A549 (cell line): ENCODE data around the gene HUNK. TPM values are rescaled to one million over a fixed set of nuclear protein-coding genes. Genes with fewer than 3 reads are reported as not detected.

Experiments used
- ATAC-seq, 2 experiments: fragments of 200-7000 bp in 1 of 2; fragments of >200 bp in 1 of 2; cut with Nextera tagmentation in 1 of 2; cut with Tn5 transposase in 1 of 2; 3 replicates each; pipeline versions ENCODE4 v1.8.0 to v1.9.1; 2018 to 2020; ENCODE audit warnings: mild to moderate bottlenecking in 1 of 2, moderate library complexity in 1 of 2
- CTCF ChIA-PET: fragments of 300-600 bp; sonication (Branson Sonifier 250); formaldehyde crosslinking; extraction: SDS; loops from one replicate; lab custom pipeline; 2021; ENCODE audit warnings: antibody characterized with exemption, inconsistent platforms; lab: Yijun Ruan, JAX
- POLR2A ChIA-PET: fragments of 350-600 bp; formaldehyde crosslinking; extraction: SDS; loops from one replicate; lab custom pipeline; 2021; ENCODE audit warnings: antibody characterized with exemption, inconsistent platforms; lab: Yijun Ruan, JAX
- DNase-seq, 2 experiments: peaks; one replicate each; pipeline versions ENCODE4 v3.0.0 to v3.0.0-alpha.2; 2011 to 2016; ENCODE audit warnings: low read depth in 1 of 2, low spot score in 1 of 2
- FAIRE-seq: peaks from 2 replicates; lab custom pipeline; 2011; peaks lifted over from hg19 to GRCh38; lab: Jason Lieb, UNC
- H3K27ac ChIP-seq, 2 experiments: fragments of >200 bp; sonication (Bioruptor Twin); formaldehyde crosslinking; 3 replicates each; pipeline ENCODE4 v1.5.1; 2016 to 2017
- H3K4me1 ChIP-seq: fragments of >200 bp; sonication (Bioruptor Twin); formaldehyde crosslinking; 3 replicates; pipeline ENCODE4 v1.6.1; 2016
- H3K4me2 ChIP-seq: fragments of >200 bp; sonication (Bioruptor Twin); formaldehyde crosslinking; 3 replicates; pipeline ENCODE4 v1.6.1; 2016
- H3K4me3 ChIP-seq: fragments of >200 bp; sonication (Bioruptor Twin); formaldehyde crosslinking; 3 replicates; pipeline ENCODE4 v1.5.1; 2016
- H3K9me3 ChIP-seq: fragments of >200 bp; sonication (Bioruptor Twin); formaldehyde crosslinking; 3 replicates; pipeline ENCODE4 v1.6.1; 2016
- BHLHE40 ChIP-seq: IDR thresholded peaks from 2 replicates; pipeline ENCODE4 v1.6.1; 2012; ENCODE audit warnings: low read depth, low read length, inconsistent platforms
- EP300 ChIP-seq, 2 experiments: fragments of >200 bp; sonication (Bioruptor Twin); formaldehyde crosslinking; IDR thresholded peaks; 2 replicates in 1 of 2; 3 replicates in 1 of 2; pipeline ENCODE4 v1.6.1; 2016 to 2017
- GATA3 ChIP-seq: IDR thresholded peaks from 2 replicates; pipeline ENCODE4 v1.6.1; 2012; ENCODE audit warnings: borderline replicate concordance
- HDAC2 ChIP-seq: fragments of 200-600 bp; sonication (generic); IDR thresholded peaks from 2 replicates; pipeline ENCODE4 v1.6.1; 2016
- HOXA7 ChIP-seq: fragments of 250-450 bp; sonication (Bioruptor Pico); IDR thresholded peaks from 2 replicates; pipeline ENCODE4 v1.5.0; 2020; ENCODE audit warnings: mild to moderate bottlenecking, moderate library complexity
- JUN ChIP-seq, 2 experiments: fragments of >200 bp; sonication (Bioruptor Twin); formaldehyde crosslinking; IDR thresholded peaks; 2 replicates in 1 of 2; 3 replicates in 1 of 2; pipeline ENCODE4 v1.6.1; 2016 to 2017
- JUNB ChIP-seq: fragments of >200 bp; sonication (Bioruptor Twin); formaldehyde crosslinking; IDR thresholded peaks from 2 replicates; pipeline ENCODE4 v1.6.1; 2016
- KDM1A ChIP-seq: fragments of 200-600 bp; sonication (generic); IDR thresholded peaks from 2 replicates; pipeline ENCODE4 v1.6.1; 2016; ENCODE audit warnings: low read depth, mild to moderate bottlenecking
- PHF8 ChIP-seq: fragments of 200-600 bp; sonication (generic); IDR thresholded peaks from 2 replicates; pipeline ENCODE4 v1.6.1; 2016; ENCODE audit warnings: low read depth, mild to moderate bottlenecking, antibody characterized with exemption, moderate library complexity, borderline replicate concordance
- RAD21 ChIP-seq, 2 experiments: fragments of >200 bp in 1 of 2; sonication (Bioruptor Twin) in 1 of 2; formaldehyde crosslinking in 1 of 2; IDR thresholded peaks in 1 of 2; conservative IDR thresholded peaks in 1 of 2; 2 replicates in 1 of 2; 3 replicates in 1 of 2; pipeline ENCODE4 v1.6.1; 2012 to 2018; ENCODE audit warnings: inconsistent platforms in 1 of 2
- RFX5 ChIP-seq: fragments of 450-650 bp; IDR thresholded peaks from 2 replicates; pipeline ENCODE4 v1.7.1; 2014; ENCODE audit warnings: antibody characterized with exemption, mild to moderate bottlenecking, moderate library complexity
- RNF2 ChIP-seq: fragments of 200-600 bp; sonication (generic); IDR thresholded peaks from 2 replicates; pipeline ENCODE4 v1.6.1; 2016; ENCODE audit warnings: low read depth, mild to moderate bottlenecking, antibody characterized with exemption, moderate library complexity, borderline replicate concordance
- SREBF2 ChIP-seq: fragments of 450-650 bp; IDR thresholded peaks from 2 replicates; pipeline ENCODE4 v1.6.1; 2014; ENCODE audit warnings: mild to moderate bottlenecking, moderate library complexity
- TP53 ChIP-seq: fragments of 250-450 bp; sonication (Bioruptor Pico); IDR thresholded peaks from 2 replicates; pipeline ENCODE4 v1.5.0; 2021; ENCODE audit warnings: mild to moderate bottlenecking, moderate library complexity
- ZFP36 ChIP-seq: fragments of 450-650 bp; IDR thresholded peaks from 2 replicates; pipeline ENCODE4 v1.6.1; 2014; ENCODE audit warnings: borderline replicate concordance; ENCODE audit not compliant: partially characterized antibody
- ZSCAN20 ChIP-seq: fragments of 250-450 bp; sonication (Bioruptor Pico); IDR thresholded peaks from 2 replicates; pipeline ENCODE4 v1.8.0; 2022; ENCODE audit warnings: mild to moderate bottlenecking, moderate library complexity
- WGBS: methylation state at CpG from one replicate; pipeline ENCODE4 v1.1.6; 2017; ENCODE audit errors: missing lambda C conversion rate; 5-methylcytosine and 5-hydroxymethylcytosine counted together
- polyA plus RNA-seq, 4 experiments: library from polyadenylated mRNA; depleted of rRNA in 3 of 4; stranded (reverse); fragments of >200 nt; fragmentation: RNase III in 1 of 4; extraction: RNeasy Plus Mini Kit Qiagen cat#74134 plus additional on column Dnase treatment in 1 of 4; gene quantifications; 2 replicates in 3 of 4; 3 replicates in 1 of 4; pipeline ENCODE4 v1.2.3, GENCODE V29; 2011 to 2017
- TF ChIP-seq, protein P1 (sequence below): fragments of 250-450 bp; sonication (Bioruptor Pico); IDR thresholded peaks from 2 replicates; pipeline ENCODE4 v1.5.0; 2020; ENCODE audit warnings: low read depth, mild to moderate bottlenecking, moderate library complexity
- TF ChIP-seq, protein P2 (sequence below): fragments of >200 bp; sonication (Bioruptor Twin); formaldehyde crosslinking; IDR thresholded peaks from 2 replicates; pipeline ENCODE4 v1.6.1; 2016
- TF ChIP-seq, protein P3 (sequence below): IDR thresholded peaks from 2 replicates; pipeline ENCODE4 v1.6.1; 2012

HUNK gene
- polyA plus RNA-seq, 2 of the 4 experiments (the other 2 are of a cell fraction) = 0.44 to 0.52 TPM

DNA sequence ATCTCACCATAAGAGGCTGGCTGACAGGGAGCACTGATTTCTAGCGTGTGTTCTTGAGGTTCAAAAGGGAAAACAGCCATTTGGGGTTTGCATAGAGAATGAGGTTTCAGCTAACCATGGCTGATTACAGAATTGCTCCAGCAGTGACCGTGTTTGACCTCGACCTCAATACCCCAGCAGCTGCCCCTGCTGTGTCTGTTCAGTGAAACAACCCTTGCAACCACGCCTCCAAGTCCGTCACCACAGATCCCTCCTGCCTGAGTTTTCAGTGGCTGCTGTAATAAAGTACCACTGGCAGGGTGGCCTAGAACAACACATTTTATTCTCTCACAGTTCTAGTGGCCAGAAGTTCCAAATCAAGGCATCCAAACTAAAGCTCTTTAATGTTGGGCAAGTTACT lies 147.7 kb downstream of the HUNK start:
- 29% methylated on average over 5 of the region's 5 CpGs for WGBS
- TF ChIP-seq RFX5 = no peak
- TF ChIP-seq, protein P1, sequence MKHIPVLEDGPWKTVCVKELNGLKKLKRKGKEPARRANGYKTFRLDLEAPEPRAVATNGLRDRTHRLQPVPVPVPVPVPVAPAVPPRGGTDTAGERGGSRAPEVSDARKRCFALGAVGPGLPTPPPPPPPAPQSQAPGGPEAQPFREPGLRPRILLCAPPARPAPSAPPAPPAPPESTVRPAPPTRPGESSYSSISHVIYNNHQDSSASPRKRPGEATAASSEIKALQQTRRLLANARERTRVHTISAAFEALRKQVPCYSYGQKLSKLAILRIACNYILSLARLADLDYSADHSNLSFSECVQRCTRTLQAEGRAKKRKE (CRISPR knock-in tag) = no peak
- TF ChIP-seq, protein P2, sequence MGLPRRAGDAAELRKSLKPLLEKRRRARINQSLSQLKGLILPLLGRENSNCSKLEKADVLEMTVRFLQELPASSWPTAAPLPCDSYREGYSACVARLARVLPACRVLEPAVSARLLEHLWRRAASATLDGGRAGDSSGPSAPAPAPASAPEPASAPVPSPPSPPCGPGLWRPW = no peak
- TF ChIP-seq JUN (IDR thresholded peaks at IDR 0.05) = no peak
- no peak overlapping the region for H3K27ac ChIP-seq

DNA sequence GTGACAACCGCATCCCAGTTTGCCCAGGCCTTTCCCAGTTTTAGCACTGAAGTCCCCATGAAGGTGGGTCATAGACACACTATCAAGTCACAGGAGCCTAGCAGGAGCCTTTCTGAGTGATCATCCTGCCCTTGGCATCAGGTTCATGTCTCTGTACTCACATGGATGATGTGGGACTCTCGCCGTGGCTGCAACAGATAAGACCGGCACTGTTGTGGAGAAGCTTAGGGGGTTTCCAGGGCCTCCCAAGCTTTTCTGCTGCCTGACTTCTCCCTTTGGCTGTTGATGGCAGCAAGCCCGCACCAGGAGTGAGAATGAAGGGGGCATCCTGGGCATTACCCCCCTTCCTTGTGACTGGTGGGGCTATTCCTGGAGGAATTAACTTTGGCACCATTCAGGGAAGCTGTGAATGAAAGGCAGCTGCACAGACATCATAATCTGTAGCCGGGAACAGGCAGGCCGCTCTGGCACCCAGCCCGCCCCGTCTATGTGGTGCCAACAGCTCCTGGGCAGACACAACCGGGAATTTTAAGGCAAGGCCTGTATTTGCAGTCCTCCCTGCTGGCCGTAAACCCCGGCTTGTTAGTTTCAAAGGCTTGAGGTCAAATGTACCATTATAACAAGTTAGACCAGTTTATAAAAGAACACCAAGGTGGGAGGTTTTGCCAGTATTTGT lies 148.6 kb downstream of the HUNK start:
- DNase-seq = no peak
- FAIRE-seq = no peak
- H3K4me1 ChIP-seq = no peaks in the 10 kb centered on the region
- no peaks in the 10 kb centered on the region for H3K9me3 ChIP-seq
- H3K4me3 ChIP-seq = no peak overlapping the region
- H3K4me2 ChIP-seq = no peak overlapping the region
- no peak for ATAC-seq
- no peak overlapping the region for H3K27ac ChIP-seq
- ChIA-PET CTCF (no interaction called here), POLR2A (no interaction called here)
- TF ChIP-seq HOXA7 = no peak
- no peak for TF ChIP-seq BHLHE40
- no peak for TF ChIP-seq EP300 (IDR thresholded peaks at IDR 0.05)
- TF ChIP-seq PHF8 = no peak
- TF ChIP-seq TP53 (CRISPR knock-in tag) = no peak
- no peak for TF ChIP-seq RNF2
- TF ChIP-seq KDM1A = no peak
- no peak for TF ChIP-seq ZSCAN20 (CRISPR knock-in tag)
- no peak for TF ChIP-seq HDAC2
- TF ChIP-seq RAD21 (conservative IDR thresholded peaks at IDR 0.05 in 1 of 2, IDR thresholded peaks at IDR 0.05 in 1 of 2) = no peak
- 39% methylated on average over 10 of the region's 12 CpGs for WGBS

More for the DNA sequence above, 147.7 kb downstream of the HUNK start:
- Histone ChIP-seq H3K4me3 (no peak overlapping the region), H3K9me3 (no peaks in the 10 kb centered on the region), H3K4me2 (no peak overlapping the region), H3K4me1 (no peaks in the 10 kb centered on the region)
- ChIA-PET POLR2A (no interaction called here), CTCF (no interaction called here)
- DNase-seq (no peak), ATAC-seq (no peak), FAIRE-seq (no peak)

DNA sequence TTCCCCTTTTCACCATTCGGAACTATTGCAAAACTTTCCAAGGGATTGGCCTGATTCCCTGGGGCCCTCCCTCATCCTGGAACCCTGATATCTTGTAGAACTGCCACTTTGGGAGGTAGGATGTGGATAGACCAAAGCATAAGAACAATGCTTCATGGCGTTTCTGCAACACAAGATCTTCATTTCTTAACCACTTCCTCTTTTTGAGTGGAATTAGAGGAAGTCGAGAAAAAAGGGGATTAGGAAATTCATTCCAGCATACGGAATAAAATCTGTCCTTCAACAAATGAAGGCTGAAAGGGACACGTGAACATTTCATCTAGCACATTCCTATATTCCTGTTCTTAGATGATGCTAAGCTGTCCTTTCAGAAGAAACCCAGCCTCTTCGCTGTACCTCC lies 149.3 kb downstream of the HUNK start:
- ChIA-PET POLR2A (no interaction called here), CTCF (no interaction called here)
- Histone ChIP-seq H3K4me2 (no peak overlapping the region), H3K9me3 (no peaks in the 10 kb centered on the region), H3K4me3 (no peak overlapping the region), H3K27ac (no peak overlapping the region), H3K4me1 (no peaks in the 10 kb centered on the region)
- no peak for DNase-seq
- WGBS = 37% methylated on average over 6 of the region's 6 CpGs
- ATAC-seq = no peak
- no peak for FAIRE-seq
- no peak for TF ChIP-seq SREBF2
- TF ChIP-seq, protein P3, sequence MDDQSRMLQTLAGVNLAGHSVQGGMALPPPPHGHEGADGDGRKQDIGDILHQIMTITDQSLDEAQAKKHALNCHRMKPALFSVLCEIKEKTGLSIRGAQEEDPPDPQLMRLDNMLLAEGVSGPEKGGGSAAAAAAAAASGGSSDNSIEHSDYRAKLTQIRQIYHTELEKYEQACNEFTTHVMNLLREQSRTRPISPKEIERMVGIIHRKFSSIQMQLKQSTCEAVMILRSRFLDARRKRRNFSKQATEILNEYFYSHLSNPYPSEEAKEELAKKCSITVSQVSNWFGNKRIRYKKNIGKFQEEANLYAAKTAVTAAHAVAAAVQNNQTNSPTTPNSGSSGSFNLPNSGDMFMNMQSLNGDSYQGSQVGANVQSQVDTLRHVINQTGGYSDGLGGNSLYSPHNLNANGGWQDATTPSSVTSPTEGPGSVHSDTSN = no peak
- TF ChIP-seq ZFP36 = no peak
- TF ChIP-seq RNF2 = no peak
- TF ChIP-seq RFX5 = no peak
- no peak for TF ChIP-seq RAD21 (conservative IDR thresholded peaks at IDR 0.05 in 1 of 2, IDR thresholded peaks at IDR 0.05 in 1 of 2)
- no peak for TF ChIP-seq JUNB
- TF ChIP-seq TP53 (CRISPR knock-in tag) = no peak
- no peak for TF ChIP-seq GATA3
